ENCODE results near the gene CACNA2D4.

Gene CACNA2D4

GRCh38 chr12:1933342-1934051, 15.0 kb upstream of the CACNA2D4 start:
- DNase-seq = no peak

- DNase-seq = no peak
Observed at GRCh38 chr12:1932264-1932777, 13.9 kb upstream of the CACNA2D4 start.

GRCh38 chr12:1931642-1932041, 13.2 kb upstream of the CACNA2D4 start:
- DNase-seq = no peak

GRCh38 chr12:1930803-1931597, 12.5 kb upstream of the CACNA2D4 start:
- DNase-seq = no peak

- no peak for DNase-seq
Observed at GRCh38 chr12:1929985-1930802, 11.7 kb upstream of the CACNA2D4 start.

- no peak for DNase-seq
Observed at GRCh38 chr12:1929241-1929984, 11.0 kb upstream of the CACNA2D4 start.

GRCh38 chr12:1928439-1929121, 10.1 kb upstream of the CACNA2D4 start:
- DNase-seq = no peak

DNA sequence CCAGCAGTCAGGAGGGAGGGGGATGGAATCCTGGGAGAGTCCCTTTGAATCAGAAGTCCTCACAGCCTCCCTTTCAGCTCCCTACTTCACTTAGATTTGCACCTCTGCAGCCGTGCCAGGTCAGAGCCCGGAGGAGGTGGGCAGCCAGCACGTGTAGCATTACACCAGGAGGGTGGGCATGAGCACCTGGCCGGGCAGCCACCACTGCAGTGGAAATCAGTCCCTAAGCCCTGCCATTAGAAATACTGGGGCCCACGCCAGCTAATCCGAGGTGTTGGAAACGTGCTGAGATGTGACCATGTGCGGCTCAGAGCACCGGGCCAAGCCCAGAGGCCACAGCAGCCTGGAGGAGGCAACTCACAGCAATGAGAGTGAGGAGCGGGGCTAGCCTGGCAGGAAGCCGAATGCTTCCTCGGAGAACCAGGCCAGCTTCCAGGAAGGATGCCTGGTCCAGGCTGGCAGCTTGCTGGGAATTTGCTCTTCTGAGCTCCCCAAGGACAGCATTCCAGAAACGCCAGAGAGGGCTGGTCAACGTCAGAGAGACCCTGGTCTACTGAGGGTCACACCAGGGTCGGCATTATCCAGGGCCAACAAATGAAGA, 9.4 kb upstream of the CACNA2D4 start:
- DNase-seq = no peak

- no peak for DNase-seq
Observed at GRCh38 chr12:1927051-1927680, 8.7 kb upstream of the CACNA2D4 start.

DNA sequence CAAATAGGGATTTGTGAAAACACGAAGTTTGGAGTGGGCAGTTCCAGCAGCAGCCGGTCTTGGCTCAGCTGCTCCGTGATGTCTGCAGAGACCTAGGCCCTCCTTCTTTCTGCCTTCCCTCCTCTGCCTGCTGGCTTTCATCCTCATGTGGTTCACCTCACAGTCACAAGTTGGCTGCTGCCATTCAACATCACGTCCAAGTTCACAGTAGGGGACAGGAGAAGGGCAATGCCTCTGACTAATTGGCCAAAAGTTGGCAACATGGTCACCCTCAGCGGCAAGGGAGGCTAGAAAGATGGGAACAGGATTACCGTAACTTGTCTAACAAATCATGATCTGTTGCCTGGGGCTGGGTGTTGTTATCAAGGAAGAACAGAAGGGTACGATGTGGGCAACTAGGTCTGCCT, 7.8 kb upstream of the CACNA2D4 start:
- no peak for DNase-seq

- DNase-seq = no peak
Observed at GRCh38 chr12:1925684-1926006, 7.2 kb upstream of the CACNA2D4 start.

- DNase-seq = no peak
Observed at GRCh38 chr12:1924996-1925683, 6.7 kb upstream of the CACNA2D4 start.

- no peak for DNase-seq
Observed at GRCh38 chr12:1922985-1923384, 4.5 kb upstream of the CACNA2D4 start.

GRCh38 chr12:1922075-1922709, 3.7 kb upstream of the CACNA2D4 start:
- no peak for DNase-seq

DNA sequence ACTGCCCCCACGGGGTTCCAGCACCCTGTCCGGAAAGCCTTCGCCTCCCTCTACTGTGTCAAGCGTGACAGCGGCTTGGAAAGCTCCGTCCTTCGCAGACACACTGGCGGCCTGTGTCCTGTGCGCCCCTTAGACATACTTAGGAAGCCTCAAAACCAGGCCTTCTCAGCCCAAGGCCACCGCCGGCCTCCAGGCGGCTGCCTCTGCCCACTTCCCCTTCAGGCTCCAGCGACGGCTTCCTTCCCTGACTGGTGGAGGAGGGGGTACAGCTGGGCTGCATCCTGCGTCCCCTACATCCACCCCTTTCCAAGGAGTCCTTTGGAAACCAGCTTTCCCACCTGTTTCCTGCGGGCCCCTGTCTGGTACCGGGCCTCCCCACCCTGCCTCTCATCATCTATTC, 2.5 kb upstream of the CACNA2D4 start:
- DNase-seq = no peak

DNA sequence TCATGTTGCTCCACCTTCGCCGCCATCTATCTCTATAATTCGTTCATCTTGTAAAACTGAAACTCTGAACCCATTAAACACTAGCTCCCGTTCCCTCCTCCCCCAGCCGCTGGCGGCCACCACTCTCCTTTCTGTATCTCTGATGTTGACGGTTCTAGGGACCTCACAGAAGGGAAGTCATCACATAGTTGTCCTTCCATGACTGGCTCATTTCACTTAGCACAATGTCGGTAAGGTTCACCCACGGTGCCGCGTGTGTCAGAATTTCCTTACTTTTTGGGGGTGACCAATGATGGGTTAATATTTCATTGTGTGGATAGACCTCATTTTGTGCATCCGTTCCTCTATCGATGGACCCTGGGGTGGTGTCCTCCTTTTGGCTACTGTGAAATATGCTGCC, 2.0 kb upstream of the CACNA2D4 start:
- no peak for DNase-seq

GRCh38 chr12:1919763-1920162, 1.3 kb upstream of the CACNA2D4 start:
- DNase-seq = no peak

GRCh38 chr12:1919284-1919683, 832 bp upstream of the CACNA2D4 start:
- DNase-seq = no peak

DNA sequence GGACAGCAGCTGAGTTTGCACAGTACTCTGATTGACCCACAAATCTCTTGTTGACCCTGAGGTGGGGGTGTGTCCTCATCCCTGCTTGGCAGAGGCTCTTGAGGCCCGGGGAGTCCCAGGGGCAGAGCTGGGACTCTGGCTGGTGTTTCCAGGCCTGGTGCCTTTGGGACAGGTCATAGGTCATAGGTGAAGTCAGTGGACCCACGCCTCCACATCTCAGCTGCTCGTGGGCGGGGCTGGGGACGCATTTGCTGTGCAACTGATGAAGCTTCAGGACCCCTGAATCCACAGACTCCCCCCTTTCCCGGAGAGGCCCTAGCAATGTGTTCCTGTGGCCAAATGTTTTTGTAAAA, 408 bp upstream of the CACNA2D4 start:
- DNase-seq = no peak
